MM.1S (cell line): Measurements from ENCODE around the gene ANKRD44.

Experiments used
- DNase-seq: peaks from one replicate; pipeline ENCODE4 v3.0.0-alpha.2; 2015
- H2AFZ ChIP-seq: fragments of 300-600 bp; sonication (generic); 2 replicates; pipeline ENCODE4 v1.6.0; 2016; ENCODE audit warnings: antibody characterized with exemption, low read length
- H3F3A ChIP-seq: fragments of 300-600 bp; sonication (generic); 2 replicates; pipeline ENCODE4 v1.6.1; 2016; ENCODE audit warnings: mild to moderate bottlenecking, antibody characterized with exemption, low read length, moderate library complexity, mixed read lengths; ENCODE audit not compliant: insufficient read depth
- H3K27ac ChIP-seq: fragments of 300-600 bp; sonication (generic); 2 replicates; pipeline ENCODE4 v1.5.1; 2016; ENCODE audit warnings: mild to moderate bottlenecking, low read length
- H3K27me3 ChIP-seq: fragments of 300-600 bp; sonication (generic); replicated peaks from 2 replicates; pipeline ENCODE4 v1.6.0; 2016; ENCODE audit warnings: low read length; ENCODE audit not compliant: insufficient read depth
- H3K36me3 ChIP-seq: fragments of 300-600 bp; sonication (generic); replicated peaks from 2 replicates; pipeline ENCODE4 v1.6.1; 2016; ENCODE audit warnings: mild to moderate bottlenecking, low read length, mixed read lengths; ENCODE audit not compliant: insufficient read depth
- H3K4me1 ChIP-seq: fragments of 300-600 bp; sonication (generic); 2 replicates; pipeline ENCODE4 v1.6.1; 2016; ENCODE audit warnings: low read length, mixed read lengths
- H3K4me2 ChIP-seq: fragments of 300-600 bp; sonication (generic); 2 replicates; pipeline ENCODE4 v1.6.0; 2016; ENCODE audit warnings: low read depth, low read length
- H3K4me3 ChIP-seq: fragments of 300-600 bp; sonication (generic); 2 replicates; pipeline ENCODE4 v1.5.1; 2016; ENCODE audit warnings: low read length, mixed read lengths
- H3K79me2 ChIP-seq: fragments of 300-600 bp; sonication (generic); 2 replicates; pipeline ENCODE4 v1.6.1; 2016; ENCODE audit warnings: mixed run types, low read length, mixed read lengths
- H3K9ac ChIP-seq: fragments of 300-600 bp; sonication (generic); 2 replicates; pipeline ENCODE4 v1.6.1; 2016; ENCODE audit warnings: low read length, mixed read lengths
- H3K9me2 ChIP-seq: fragments of 300-600 bp; sonication (generic); replicated peaks from 2 replicates; pipeline ENCODE4 v1.6.1; 2016; ENCODE audit warnings: mild to moderate bottlenecking, low read length, mixed read lengths; ENCODE audit not compliant: insufficient read depth
- H3K9me3 ChIP-seq: fragments of 300-600 bp; sonication (generic); replicated peaks from 2 replicates; pipeline ENCODE4 v1.6.1; 2016; ENCODE audit warnings: mild to moderate bottlenecking, low read length, mixed read lengths; ENCODE audit not compliant: insufficient read depth
- H4K20me1 ChIP-seq: fragments of 300-600 bp; sonication (generic); 2 replicates; pipeline ENCODE4 v1.6.1; 2016; ENCODE audit warnings: mild to moderate bottlenecking, low read length, moderate library complexity, mixed read lengths; ENCODE audit not compliant: insufficient read depth
- CTCF ChIP-seq: fragments of 300-600 bp; sonication (generic); IDR thresholded peaks from 2 replicates; pipeline ENCODE4 v1.5.1; 2016; ENCODE audit warnings: antibody characterized with exemption, low read length, mixed read lengths
- EZH2 ChIP-seq: fragments of 300-600 bp; sonication (generic); optimal IDR thresholded peaks from 2 replicates; pipeline ENCODE3; 2017; ENCODE audit warnings: low read depth, mild to moderate bottlenecking, antibody characterized with exemption, low read length, mixed read lengths
- EZH2phosphoT487 ChIP-seq: fragments of 300-600 bp; sonication (generic); IDR thresholded peaks from 2 replicates; pipeline ENCODE4 v1.6.1; 2018; ENCODE audit warnings: antibody characterized with exemption, low read length

ANKRD44 gene

GRCh38 chr2:197268786-197269584 is 41.6 kb downstream of the ANKRD44 start:
- no peaks in the 10 kb centered on the region for H3K27me3 ChIP-seq
- H2AFZ ChIP-seq, result no peak overlapping the region
- peaks cover 98% of the 10 kb centered on the region for H3K79me2 ChIP-seq
- no peaks in the 10 kb centered on the region for H3K36me3 ChIP-seq
- no peak for TF ChIP-seq EZH2phosphoT487
- TF ChIP-seq CTCF, result no peak
- no peak for TF ChIP-seq EZH2
- H3K27ac ChIP-seq, result no peak overlapping the region
- no peaks in the 10 kb centered on the region for H4K20me1 ChIP-seq
- no peak overlapping the region for H3K4me3 ChIP-seq
- H3K4me2 ChIP-seq, result no peak overlapping the region
- DNase-seq, result no peak
- no peaks in the 10 kb centered on the region for H3K9me3 ChIP-seq
- no peaks in the 10 kb centered on the region for H3F3A ChIP-seq
- no peaks in the 10 kb centered on the region for H3K4me1 ChIP-seq
- H3K9ac ChIP-seq, result no peak overlapping the region
- no peaks in the 10 kb centered on the region for H3K9me2 ChIP-seq

- no peak for TF ChIP-seq CTCF
- no peak for TF ChIP-seq EZH2
- no peak for TF ChIP-seq EZH2phosphoT487
- Histone ChIP-seq H3K36me3 (no peaks in the 10 kb centered on the region), H3K4me1 (no peaks in the 10 kb centered on the region), H3K27me3 (no peaks in the 10 kb centered on the region), H2AFZ (no peak overlapping the region), H3K9me2 (no peaks in the 10 kb centered on the region), H3K27ac (no peak overlapping the region), H3K4me3 (no peak overlapping the region), H3F3A (no peaks in the 10 kb centered on the region), H3K79me2 (peaks cover 100% of the 10 kb centered on the region), H4K20me1 (no peaks in the 10 kb centered on the region), H3K4me2 (no peak overlapping the region), H3K9ac (no peak overlapping the region), H3K9me3 (no peaks in the 10 kb centered on the region)
- DNase-seq, result no peak
Measured at GRCh38 chr2:197266477-197266876, 44.1 kb downstream of the ANKRD44 start.

- H3K27ac ChIP-seq, result no peak overlapping the region
- TF ChIP-seq CTCF, result no peak
- no peak for TF ChIP-seq EZH2phosphoT487
- no peak for TF ChIP-seq EZH2
- H3K36me3 ChIP-seq, result no peaks in the 10 kb centered on the region
- H3K79me2 ChIP-seq, result peaks cover 95% of the 10 kb centered on the region
- H3K27me3 ChIP-seq, result no peaks in the 10 kb centered on the region
- DNase-seq, result no peak
- H3K4me1 ChIP-seq, result no peaks in the 10 kb centered on the region
- no peak overlapping the region for H3K4me2 ChIP-seq
- no peaks in the 10 kb centered on the region for H4K20me1 ChIP-seq
- H2AFZ ChIP-seq, result no peak overlapping the region
- H3K9me2 ChIP-seq, result no peaks in the 10 kb centered on the region
- H3K9ac ChIP-seq, result no peak overlapping the region
- no peaks in the 10 kb centered on the region for H3F3A ChIP-seq
- no peaks in the 10 kb centered on the region for H3K9me3 ChIP-seq
- H3K4me3 ChIP-seq, result no peak overlapping the region
Measured at GRCh38 chr2:197265924-197266323, 44.7 kb downstream of the ANKRD44 start.
